Activated gamma-delta T cell treated with anti-CD3 and anti-CD28 coated beads, Interleukin-2, amount 50 U/mL, for 16 hours (primary cell): Measurements from ENCODE around the gene ECI1.
"Not testable (repeated sequence)": the region's sequence is repeated elsewhere in the genome, so short reads cannot be mapped to it uniquely, and the experiment has no call there.

ENCODE experiments used
- DNase-seq: peaks from one replicate; pipeline ENCODE4 v3.0.0-alpha.2; 2020; ENCODE audit warnings: low read depth

The ECI1 gene

DNA sequence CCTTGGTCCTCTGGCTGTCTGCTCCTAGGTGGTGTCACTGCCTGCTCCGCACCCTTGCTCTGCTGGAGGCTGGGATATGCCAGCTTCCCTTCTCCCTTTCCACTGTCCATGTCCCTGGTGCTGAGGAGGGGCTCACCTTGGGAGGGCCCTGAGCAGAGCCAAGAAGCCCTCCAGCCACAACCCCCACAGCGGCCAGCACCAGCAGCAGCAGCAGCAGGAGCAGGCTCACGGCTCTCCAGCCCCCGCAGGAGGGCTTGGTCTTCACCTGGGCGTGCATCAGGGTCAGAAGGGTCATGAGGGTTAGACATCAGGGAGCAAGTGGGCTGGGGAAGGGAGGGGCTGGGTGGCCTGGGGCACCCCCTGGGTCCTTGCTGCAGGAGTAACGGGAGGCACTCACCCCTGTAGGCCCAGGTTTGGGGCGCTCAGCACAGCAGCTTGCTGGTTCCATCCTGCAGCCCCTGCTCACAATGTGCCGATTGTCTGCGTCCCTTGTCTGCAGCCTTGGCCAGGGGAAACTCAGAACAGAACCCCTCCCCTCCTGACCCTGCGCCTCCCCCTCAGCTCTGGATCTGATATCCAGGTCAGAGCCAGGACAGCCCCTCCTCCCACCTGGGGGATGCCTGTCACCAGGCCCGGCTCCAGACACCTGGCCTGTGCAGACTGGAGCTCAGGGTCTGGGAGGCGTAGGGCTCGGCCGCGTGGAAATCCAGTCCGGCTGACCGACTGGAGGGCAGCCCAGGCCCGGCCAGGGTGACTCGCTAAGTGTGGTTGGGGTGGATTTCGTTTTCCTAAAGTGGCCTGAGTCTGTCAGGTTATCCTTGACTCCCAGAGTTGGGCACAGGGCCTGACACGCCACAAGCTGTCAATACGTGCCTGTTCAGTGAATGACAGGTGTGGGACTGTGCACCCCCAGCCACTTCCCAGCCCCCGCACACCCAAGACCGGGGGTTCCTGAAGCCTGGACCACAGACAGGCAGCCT lies 40.7 kb downstream of the ECI1 start, which contains the start of gene BRICD5:
Gene BRICD5, minus strand, starts transcription at position 478 of the 980 bp plus-strand sequence. Its CDS starts 30 bp downstream, at position 448.
- no peak for DNase-seq

DNA sequence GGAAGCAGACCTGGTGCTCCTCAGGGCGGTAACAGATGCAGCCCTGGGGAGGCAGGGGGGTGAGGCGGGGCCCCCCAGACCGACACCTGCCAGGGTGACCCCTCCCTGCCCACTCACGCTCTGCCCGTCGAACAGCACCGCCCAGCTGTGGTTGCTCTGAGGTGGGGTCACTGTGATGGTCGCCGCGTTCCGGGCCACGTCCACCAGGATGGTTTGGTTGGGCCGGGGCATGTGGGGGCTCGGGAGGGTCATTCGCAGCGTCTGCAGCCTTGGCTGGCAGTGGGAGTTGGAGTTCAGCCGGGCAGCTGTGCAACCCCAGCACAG lies 41.4 kb downstream of the ECI1 start:
- DNase-seq: no peak

DNA sequence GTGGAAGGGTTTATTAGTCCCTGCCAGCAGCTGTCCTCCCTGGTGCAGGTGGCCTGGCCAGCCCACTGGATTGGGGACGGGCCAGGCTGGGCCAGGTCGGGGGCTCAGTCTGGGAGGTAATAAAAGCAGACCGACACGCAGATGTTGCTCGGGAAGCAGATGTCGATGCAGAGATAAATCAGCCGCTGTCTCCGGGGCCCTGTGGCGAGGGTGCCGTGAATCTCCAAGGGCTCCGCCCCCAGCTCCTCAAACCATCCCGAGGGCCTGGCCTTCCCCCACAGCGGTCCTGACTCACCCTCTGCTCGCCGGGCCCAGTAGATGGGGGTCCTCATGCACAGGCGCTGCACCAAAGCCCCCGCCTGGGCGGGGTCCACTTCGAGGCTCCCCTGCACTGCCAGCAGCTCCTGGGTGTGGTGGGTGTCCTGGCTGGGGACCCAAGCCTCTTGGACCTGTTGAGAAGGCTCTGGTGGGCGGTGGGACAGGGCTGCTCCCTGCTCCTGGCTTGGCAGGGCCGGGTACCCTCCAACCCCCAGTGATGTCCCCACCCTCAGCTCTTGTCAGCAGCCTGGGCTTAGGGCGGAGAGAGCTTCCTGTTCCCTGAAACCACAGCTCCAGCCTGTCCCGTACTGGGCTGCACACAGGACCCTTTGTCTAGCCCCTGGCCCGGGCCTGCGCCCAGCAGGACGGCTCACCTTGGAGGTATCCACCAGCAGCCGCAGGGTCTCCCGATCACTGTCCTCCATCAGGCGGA lies 42.0 kb downstream of the ECI1 start:
- DNase-seq: no peak

DNA sequence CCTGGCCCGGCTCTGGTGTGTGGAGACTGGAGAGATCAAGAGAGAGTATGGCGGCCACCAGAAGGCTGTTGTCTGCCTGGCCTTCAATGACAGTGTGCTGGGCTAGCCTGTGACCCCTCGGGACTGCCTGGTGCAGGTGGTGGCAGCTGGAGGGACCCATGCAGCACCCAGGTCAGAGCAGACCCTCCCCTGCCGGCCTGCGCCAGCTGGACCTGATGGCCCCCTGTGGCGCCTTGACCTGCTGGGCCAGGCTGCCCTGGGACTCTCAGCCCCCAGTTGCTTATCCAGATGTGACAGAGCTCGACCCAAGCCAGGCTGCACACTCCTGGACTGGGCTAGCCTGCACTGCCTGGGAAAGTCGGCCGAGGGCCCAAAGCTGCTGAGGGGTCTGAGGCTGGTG lies 42.6 kb downstream of the ECI1 start:
- no peak for DNase-seq

DNA sequence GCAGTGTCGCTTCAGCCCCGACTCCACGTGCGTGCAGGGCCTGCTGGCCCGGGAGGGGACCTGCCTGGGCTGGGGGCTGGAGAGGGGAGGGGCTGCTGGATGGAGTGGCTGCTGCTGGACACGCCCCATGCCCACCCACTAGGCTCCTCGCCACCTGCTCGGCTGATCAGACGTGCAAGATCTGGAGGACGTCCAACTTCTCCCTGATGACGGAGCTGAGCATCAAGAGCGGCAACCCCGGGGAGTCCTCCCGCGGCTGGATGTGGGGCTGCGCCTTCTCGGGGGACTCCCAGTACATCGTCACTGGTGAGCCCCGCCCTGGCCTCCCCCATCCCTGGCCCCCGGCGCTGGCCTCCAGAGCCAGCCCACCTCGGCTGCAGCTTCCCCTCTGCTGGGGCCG lies 43.1 kb downstream of the ECI1 start:
- DNase-seq: no peak

DNA sequence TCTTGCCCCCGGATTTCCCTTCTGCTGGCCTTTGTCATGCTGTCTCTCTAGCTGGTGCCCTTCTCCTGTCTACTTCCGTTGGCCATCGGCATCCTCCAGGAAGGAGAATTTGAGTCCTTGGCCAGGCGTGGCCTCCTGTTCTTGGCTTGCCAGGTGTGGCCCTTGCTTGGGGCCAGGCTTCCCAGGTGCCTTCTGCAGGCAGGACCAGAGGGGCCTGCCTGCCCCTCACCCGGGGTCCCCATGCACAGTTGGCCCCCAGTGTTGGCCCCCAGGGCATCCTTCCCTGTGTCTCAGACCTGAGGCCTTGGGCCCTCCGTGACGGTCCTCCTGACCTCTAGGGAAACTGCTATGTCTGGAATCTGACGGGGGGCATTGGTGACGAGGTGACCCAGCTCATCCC lies 43.5 kb downstream of the ECI1 start:
- no peak for DNase-seq

DNA sequence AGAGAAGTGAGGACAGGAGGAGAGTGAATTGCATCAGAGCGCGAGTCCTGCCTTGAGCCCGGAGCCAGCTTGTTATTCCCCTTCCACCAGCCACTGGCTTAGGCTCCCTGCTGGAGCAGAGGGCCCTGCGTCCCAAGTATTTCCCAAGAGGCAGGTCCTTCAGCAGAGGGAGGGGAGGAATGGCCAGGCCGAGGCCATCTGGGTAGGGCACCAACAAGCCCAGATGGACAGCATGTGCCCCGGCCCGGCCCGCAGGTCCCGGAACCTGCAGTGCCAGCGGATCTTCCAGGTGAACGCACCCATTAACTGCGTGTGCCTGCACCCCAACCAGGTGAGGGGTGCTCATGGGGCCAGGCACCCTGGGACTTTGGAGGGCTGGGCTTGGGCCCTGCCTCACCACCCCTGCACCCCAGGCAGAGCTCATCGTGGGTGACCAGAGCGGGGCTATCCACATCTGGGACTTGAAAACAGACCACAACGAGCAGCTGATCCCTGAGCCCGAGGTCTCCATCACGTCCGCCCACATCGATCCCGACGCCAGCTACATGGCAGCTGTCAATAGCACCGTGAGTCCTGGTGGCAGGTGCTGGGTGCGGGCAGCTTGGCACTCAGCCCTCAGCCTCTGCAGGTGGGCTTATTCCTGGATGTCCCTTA lies 44.5 kb downstream of the ECI1 start:
- DNase-seq: no peak

DNA sequence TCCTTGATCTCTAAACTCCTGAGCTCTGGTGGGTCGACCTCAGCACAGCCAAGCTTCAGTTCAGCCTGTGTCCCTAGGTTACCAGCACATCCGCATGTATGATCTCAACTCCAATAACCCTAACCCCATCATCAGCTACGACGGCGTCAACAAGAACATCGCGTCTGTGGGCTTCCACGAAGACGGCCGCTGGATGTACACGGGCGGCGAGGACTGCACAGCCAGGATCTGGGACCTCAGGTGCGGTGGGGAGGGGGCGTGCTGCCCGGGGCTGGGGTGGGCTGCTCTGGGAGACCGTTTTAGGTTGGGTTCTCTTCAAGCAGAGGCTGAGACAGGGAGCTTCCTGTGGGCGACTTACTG lies 45.0 kb downstream of the ECI1 start:
- no peak for DNase-seq

DNA sequence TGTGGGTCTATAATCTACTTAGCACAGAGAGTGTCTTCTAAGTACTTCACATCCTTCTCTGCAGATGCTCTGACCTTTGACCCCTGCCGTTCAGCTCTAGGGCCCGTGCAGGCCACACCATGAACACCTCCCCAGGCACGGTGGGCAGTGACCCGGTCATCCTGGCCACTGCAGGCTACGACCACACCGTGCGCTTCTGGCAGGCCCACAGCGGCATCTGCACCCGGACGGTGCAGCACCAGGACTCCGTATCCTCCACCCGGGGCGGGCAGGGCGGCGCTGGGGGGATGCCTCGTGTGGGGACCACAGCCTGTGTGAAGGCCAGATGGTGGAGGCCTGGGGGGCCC lies 45.4 kb downstream of the ECI1 start:
- no peak for DNase-seq

DNA sequence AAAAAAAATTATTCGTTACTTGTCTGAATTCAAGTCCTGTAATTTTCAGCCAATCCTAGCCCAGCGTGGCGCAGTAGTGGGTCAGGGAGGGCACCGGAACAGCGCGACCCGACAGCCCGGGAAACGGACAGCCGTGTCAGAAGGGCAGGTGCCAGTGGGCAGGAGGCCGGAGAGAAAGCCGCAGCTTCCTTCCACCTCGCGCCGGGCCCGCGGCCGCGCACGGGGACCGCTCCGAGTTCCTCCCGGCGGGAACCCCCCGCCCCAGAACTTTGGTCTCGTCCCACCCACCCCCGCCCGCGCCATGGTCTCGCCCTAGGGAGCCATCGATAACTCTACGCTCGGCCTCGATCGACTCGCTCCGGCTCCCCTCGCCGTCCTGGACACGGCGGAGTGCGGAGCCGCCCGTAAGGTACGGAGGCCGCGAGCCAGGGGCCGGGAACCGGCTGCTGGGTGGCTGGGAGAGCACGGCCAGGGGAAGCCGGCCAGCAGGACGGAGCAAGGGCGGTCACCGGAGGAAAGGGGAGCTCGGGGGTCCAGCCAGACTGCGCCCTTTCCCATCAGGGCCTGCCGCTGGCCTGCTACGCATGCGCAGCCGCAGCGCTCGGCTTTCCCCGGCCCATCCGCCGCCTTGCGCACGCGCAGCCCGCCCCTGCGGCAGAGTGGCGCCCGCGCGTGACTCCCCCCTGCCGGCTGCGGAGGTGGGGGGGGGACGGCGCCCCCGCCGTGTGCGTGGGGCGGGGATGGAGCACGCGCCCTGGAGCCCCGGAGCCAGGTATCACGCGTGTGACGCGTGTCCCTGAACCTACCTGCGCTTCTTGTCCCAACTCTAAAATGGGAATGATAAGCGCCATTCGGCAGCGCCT lies 46.1 kb downstream of the ECI1 start, which contains the start of gene MLST8:
Gene MLST8, plus strand, starts transcription at position 351 of the 863 bp plus-strand sequence. CDS start 632 bp downstream, outside the sequence.
- DNase-seq: peak; percentile 81

DNA sequence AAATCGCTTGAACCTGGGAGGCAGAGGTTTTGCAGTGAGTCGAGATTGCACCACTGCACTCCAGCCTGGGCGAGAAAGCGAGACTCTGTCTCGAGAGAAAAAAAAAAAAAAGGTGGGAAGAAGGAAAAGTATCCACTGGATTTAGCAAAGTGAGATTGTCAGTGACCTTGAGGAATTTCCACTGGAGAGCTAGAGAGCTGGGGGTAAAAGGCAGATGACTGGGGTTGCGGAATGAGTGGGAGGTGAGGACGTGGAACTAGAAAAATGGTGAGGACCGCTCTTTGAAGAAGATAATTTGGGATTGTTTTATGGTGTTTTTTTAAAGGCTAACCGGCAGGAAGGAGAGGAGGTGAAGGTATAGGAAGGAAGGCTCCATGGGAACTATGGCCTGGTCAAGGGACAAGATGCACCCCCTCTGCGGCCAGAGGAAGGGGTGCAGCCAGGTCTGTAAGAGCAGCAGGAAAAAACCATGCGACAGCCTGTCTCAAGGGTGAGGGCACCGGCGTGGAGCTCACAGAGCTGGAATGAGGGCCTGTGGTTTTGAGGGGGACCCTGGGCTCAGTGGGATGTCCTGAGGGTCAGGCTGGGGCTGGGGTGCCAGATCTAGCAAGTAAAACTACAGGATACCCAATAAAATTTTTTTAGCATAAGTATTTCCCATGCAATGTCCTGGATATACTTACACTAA lies 46.8 kb downstream of the ECI1 start:
- DNase-seq: no peak

DNA sequence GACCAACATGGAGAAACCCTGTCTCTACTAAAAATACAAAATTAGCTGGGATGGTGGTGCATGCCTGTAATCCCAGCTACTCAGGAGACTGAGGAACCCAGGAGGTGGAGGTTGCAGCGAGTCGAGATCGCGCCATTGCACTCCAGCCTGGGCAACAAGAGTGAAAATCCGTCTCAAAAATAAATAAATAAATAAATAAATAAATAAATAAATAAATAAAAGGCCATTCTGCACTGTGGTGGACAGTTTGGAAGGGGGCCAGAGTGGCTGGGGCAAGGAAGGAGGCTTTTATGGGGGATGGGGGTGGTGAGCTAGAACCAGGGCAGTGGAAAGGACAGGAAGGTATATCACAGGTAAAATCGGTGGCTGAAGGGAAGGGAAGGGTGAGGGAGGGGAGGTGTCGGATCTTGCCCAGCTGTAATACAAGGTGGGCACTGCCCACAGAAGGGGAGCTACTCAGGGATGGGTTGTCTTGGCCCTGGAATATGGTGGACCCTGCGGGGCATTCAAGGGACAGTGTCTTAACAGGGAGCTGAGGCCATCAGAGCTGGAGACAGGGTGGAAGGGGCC lies 48.2 kb downstream of the ECI1 start:
- DNase-seq: not testable (repeated sequence)

DNA sequence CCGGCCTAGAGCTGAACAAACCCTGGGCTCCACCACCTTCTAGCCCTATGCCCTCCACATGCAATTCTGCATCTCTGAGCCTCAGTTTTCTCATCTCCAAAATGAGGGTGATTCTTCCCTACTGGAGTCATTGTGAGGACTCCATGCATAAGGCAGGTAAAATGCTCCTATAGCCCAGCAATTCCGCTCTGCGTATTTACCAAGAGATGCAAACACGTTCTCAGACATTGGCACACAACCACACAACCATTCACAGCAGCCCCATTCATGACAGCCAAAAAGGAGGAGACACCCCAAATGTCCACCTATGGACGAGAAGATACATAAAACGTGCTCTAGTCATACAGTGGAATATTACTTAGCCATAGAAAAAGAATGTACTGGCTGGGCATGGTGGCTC lies 51.1 kb downstream of the ECI1 start:
- no peak for DNase-seq

DNA sequence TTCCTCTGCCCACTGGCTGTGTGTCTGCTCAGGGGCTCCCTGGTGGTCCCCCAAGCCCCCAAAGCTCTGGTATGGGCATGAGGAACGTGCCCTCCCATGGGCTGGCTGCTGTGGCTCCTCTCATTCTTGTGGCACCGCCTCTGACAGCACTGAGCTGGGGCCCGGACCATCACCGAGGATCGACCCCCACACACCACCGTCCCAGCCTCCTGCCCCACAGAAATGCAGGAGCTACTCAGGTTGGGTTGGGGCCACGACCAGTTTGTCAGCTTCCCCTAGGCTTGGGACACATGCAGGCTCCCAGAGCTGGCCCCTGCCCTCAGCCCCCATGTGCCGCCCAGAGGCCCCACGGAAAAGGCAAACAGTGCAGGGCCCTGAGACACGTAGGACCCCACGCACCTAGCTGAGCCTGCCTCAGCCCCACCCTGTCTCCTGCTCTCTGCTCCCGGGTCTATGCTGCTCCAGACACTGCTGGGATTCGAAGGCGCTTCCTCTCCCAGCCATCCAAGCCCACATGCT lies 51.7 kb downstream of the ECI1 start:
- DNase-seq: no peak

DNA sequence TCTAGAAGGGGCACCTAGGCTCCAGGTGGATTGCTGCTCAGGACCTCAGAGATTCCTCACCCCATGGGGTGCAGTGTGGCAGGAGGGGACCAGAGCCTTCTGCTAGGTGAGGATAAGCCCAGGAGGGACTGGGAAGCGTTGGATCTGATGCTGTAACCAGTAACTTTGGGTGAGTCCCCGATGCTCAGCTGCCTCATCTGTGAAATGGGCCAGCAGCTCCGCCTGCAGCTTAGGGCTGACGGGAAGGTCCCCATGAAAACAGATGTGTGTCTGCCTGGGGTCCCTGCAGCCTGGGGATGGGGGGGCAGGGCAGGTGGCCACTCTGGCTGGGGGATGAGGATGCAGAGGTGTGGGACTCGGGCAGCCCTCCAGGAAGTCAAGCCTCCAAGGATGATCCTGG lies 52.3 kb downstream of the ECI1 start:
- no peak for DNase-seq

DNA sequence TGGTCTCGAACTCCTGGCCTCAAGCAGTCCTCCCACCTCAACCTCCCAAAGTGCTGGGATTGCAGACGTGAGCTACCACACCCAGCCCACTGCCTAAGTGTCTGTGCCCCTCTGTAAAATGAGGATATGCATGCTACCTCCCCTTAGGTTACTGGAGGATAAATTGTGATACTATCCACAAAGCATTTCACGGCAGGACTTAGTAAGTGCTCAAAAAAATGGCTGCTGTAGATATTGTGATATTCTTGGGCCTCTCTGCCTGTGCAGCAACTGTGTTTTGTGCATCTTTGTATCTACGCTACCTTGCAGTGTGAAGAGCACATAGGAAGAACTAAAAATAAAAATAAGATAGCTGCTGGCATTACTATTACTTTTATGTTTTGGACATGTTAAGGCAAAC lies 53.1 kb downstream of the ECI1 start:
- no peak for DNase-seq

DNA sequence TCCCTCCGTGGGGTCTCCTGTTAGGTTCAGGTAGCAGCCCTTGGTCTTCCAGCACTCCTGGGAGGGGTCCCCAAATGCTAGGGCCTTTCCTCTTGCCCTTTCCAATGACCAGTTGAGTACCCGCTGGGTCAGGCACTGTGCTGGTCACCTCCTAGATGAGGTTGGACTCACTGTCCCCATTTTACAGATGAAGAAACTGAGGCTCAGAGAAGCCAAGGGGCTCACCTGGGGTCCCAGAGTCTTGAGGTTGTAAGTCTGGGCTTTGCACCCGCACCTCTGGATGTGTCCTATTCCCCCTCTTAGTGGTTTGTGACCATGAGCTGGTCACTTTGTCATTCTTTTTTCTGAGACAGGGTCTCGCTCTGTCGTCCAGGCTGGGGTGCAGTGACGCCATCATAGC lies 53.6 kb downstream of the ECI1 start:
- no peak for DNase-seq

DNA sequence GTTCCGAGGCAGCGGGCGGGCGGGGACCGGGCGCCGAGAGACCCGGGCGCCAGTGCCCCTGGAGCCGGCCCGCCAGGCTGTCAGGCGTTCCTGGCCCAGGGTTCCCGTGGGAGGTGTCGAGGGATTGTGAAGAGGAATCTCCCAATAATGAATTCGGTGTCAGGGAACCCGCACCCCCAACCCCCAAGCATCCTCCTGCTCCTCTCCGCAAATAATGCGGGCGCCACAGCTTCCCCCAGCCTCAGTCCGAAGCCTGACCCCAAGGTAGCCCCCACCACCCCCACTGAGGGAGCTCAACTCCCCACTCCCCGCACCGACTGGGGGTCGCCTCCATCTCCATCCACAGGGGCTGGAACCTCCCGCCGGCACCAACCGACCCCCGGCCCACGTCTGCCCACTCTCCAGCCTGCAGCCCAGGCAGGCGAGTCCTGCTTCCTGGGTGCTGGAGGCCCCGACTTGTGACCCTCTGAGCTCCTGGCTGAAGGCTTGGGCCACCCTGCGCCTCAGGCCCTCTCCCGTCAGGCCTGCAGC lies 54.3 kb downstream of the ECI1 start:
- DNase-seq: no peak

DNA sequence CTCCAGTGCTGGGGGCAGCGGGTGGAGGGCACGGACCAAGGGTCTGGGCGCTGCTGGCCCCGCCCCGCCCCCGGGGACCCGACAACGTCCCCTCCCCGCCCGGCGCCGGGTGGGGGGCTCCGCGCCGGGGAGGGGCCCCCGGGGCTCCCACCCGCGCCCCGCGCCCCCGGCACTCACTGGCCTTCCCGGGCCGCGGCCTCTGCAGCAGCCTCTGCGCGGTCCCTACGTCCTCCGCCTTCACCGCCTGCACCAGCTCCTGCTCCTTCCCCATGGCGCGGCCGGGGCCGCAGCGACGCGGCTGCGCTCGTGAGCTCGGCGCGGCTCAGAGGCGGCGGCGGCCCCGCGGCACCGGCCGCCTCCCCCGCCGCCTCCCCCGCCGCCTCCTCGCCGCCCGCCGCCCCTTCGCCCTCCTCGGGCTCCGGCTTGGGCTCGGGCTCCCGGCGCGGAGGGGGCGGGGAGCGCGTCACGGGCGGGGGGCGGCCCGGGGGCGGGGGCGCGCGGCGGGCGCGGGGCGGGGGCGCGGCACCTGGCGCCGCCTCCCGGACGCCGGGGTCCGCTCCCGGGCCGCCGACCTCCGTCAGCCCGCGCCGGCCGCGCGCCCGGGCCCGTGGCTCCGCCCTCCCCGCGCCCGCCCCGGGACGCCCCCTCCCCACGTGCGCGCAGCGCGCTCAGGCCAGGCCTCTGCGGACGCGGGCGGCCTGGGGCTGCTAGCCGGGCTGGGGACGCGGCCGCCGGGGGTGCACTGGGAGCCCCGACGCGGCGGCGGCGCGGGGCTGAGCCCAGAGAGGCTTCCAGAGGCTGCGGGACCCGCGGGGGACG lies 55.0 kb downstream of the ECI1 start, which contains the start of gene CASKIN1:
Gene CASKIN1, minus strand, starts transcription at position 444 of the 819 bp plus-strand sequence. Its CDS starts 173 bp downstream, at position 271.
- DNase-seq: no peak
